H54 (cell line): ENCODE measurements around the gene CD7.

Experiments used
- DNase-seq: peaks from one replicate; pipeline ENCODE4 v3.0.0; 2011; ENCODE audit warnings: low spot score, mixed read lengths; ENCODE audit not compliant: insufficient read length
- FAIRE-seq: peaks from 3 replicates; lab custom pipeline; 2011; peaks lifted over from hg19 to GRCh38; lab: Jason Lieb, UNC
- POLR2A ChIP-seq: IDR thresholded peaks from 2 replicates; pipeline ENCODE4 v1.6.1; 2011; ENCODE audit warnings: low read depth, mild to moderate bottlenecking, low read length

The CD7 gene

DNA sequence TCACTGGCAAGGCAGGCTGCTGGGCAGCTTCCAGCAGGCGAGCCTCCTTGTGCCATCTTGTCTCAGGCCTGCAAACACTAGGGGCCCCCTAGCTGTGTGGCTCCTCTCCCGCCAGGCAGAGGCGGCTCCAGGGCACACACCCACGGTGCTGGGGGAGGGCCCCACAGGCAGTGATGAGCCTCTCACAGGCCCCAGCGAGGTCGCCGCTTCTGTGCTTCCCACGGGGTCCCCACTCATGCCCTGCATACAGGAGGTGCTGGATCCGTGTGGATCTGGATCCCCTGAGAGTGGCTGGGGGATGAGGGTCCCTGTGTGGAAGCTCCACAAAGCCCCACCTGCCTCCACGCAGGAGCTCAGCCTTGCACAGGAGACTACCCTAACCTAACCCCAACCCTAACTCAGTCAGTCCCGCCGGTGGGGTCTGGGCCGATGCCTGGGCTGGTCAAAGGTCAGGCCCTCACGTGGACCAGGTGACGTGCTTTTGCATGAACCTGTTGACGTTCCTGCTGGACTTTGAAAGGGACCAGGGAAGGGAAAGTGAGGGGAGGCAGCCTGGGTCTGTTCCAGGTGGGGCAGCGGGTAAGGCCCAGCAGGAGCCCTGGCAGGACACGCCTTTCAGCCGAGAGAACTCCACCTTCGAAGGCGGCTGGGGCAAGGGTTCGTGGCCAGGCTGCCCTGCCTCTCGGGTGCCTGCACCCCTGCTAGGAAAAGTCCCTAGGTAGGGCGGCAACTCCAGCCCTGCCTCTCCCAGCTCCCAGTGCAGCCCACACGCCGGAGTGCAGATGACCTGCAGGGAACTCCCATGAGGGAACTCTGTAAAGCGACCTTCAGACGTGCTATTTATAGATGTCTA, 11.0 kb upstream of the CD7 start:
- TF ChIP-seq POLR2A, result no peak
- no peak for DNase-seq
- FAIRE-seq, result no peak

DNA sequence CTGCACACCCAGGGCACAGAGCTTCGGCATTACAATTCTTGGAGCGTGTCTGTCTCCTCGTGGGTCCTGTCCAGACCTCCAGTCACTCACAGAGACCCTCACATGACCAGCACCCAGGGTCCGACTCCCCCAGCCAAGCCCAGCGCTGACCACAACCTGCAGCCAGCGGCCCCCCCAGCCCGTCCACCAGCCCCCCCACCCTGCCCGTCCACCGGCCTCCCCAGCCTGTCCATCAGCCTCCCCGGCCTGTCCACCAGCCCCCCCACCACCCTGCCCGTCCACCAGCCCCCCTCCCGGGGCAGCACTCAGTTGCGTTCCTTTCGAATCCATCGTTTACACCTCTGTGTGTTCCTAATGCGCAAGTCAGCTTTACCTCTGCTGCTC, 10.3 kb upstream of the CD7 start:
- no peak for FAIRE-seq
- TF ChIP-seq POLR2A, result no peak
- no peak for DNase-seq

GRCh38 chr17:82327289-82327688, 9.9 kb upstream of the CD7 start:
- no peak for FAIRE-seq
- no peak for DNase-seq
- no peak for TF ChIP-seq POLR2A

DNA sequence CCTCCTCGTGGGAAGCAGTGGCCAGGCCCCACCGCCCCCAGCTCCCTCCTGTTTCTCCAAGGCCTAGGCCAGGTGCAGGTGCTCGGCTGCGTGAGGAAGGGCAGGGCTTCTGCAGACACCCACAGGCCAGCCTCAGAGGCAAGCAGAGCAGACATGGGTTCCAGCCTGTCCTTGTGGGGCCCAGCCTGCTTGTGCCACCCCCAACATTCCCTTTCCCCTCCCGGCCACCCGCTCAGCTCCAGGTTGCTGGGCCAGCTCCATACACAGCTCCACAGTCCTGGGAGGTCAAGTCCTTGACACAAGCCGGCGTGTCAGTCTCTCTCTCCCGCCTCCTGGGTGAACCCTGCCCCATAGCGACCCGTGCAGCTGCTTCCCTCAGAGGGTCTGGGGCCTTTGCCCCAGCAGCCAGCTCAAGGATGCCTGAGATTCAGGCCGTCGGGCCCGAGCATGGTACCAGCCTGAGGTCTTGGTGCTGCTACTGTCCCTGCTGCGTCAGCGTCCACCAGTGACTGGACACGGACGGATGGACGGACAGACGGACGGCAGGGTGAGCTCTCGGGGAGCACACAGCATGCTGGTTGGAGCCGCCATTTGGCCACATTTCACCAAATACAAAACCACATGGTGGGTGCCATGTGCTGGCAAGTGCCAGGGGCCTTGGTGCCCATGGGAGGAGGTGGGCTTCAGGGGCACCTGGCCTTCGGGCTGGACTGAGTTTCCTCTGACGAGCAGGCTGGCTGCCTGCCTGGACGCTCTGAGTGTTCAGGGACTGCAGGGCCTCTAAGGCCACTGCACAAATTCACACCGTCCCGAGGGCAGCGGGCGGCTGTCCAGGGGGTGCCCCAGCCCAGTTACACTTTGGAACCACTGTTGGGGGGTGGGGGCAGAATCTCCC, 8.1 kb upstream of the CD7 start:
- TF ChIP-seq POLR2A, result no peak
- FAIRE-seq (no peak), DNase-seq (no peak)

GRCh38 chr17:82324566-82325285, 7.3 kb upstream of the CD7 start:
- DNase-seq, result no peak
- no peak for FAIRE-seq
- TF ChIP-seq POLR2A, result no peak

GRCh38 chr17:82323514-82324234, 6.3 kb upstream of the CD7 start:
- FAIRE-seq (no peak), DNase-seq (no peak)
- TF ChIP-seq POLR2A, result no peak

GRCh38 chr17:82322526-82323453, 5.4 kb upstream of the CD7 start:
- no peak for TF ChIP-seq POLR2A
- no peak for FAIRE-seq
- DNase-seq, result no peak

GRCh38 chr17:82321947-82322466, 4.6 kb upstream of the CD7 start:
- no peak for FAIRE-seq
- no peak for DNase-seq
- TF ChIP-seq POLR2A, result no peak

DNA sequence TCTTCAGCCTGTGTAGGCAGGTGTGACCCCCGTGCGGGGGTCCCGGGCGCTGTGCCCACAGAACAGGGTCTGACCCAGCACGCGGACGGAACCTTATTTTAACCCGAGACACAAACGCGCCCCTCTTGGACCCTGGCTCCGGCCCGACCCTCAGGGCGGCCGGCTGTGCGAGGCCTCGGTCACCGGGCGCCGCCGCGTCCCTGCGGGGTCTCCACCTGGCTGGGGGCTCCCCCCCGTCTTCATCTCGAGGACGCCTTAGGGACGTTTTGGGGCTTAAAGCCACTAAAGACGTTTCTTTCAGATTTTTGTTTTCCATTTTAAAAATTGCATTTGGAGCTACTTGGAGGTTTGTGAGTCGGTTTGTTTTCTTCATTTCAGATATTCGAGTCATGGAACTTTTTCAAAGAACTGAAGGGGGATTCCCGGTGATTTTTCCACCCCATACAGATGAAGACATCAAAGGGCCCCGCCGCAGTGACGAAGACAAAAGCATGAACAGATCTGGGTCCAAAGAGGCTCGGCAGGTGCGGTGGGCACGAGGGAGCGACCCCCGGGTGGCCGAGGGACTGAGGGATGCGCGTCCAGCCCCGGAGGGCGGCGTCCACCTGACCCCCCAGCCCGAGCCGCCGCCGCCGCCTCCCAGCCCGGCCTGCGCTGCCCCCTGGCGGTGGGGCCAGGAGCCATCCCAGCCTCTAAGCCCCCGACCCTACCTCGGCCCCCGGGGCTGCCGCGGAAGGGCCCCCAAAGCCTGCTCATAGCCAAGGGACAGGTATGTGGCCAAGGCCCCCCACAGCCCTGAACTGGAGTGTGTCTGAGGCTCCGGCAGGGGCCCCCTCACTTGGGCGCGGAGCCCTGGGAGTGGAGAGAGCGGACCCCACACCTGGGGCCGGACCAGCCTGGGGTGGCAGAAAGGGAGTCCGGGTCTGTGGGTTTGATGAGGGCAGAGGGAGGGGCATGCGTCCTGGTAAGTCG, 3.8 kb upstream of the CD7 start:
- no peak for TF ChIP-seq POLR2A
- no peak for FAIRE-seq
- DNase-seq, result no peak

DNA sequence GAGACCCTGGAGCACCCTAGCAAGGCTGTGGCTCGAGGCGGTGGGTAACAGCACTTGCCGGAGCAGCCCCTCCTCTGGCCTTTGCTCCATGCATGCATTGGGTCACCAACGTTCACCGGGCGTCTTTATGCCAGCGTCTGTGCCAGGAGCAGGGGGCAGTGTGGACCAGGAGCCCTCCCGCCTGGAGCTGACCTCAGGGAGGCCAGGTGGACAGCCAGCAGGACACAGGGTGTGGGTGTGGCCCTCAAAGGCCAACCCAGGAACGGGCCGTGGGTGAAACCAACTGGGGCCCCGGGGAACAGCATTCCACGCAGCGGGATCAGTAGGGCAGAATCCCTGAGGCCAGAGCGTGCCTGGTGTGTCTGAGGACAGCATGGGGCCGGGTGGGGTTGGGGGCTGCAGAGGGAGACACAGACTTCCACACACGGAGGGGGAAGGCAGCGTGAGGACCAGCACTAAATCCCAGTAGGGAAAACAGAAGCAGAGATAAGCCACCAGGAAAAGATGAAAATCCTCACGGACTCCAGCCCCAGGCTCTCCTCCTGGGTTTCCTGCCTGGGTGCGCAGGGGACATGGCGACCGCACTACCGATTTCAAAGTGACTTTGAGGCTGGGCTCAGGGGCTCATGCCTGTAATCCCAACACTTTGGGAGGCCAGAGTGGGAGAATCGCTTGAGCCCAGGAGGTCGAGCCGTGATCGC, 2.9 kb upstream of the CD7 start:
- TF ChIP-seq POLR2A, result no peak
- FAIRE-seq (no peak), DNase-seq (no peak)

- no peak for TF ChIP-seq POLR2A
- DNase-seq (no peak), FAIRE-seq (no peak)
These were observed 2.2 kb upstream of the CD7 start for GRCh38 chr17:82319619-82320062.
